Adipose tissue (tissue), 3 donors: ENCODE results near the gene FIP1L1. TPM values are rescaled to one million over a fixed set of nuclear protein-coding genes. Genes with fewer than 3 reads are reported as not detected.
A peak's percentile ranks its signal among the peaks of the same experiment; 100 is the strongest.
"Not testable (repeated sequence)": the region's sequence is repeated elsewhere in the genome, so short reads cannot be mapped to it uniquely, and the experiment has no call there.

Experiments used
- H3K27ac ChIP-seq: one replicate; pipeline ENCODE4 v1.5.1; 2013; ENCODE audit warnings: low read depth, low read length
- WGBS, 3 donors: extraction: QIAGEN DNeasy Blood & Tissue Kit; methylation state at CpG; one replicate each; pipeline ENCODE4 v1.1.7; 2013; 5-methylcytosine and 5-hydroxymethylcytosine counted together
- polyA plus RNA-seq, 3 donors: library from polyadenylated mRNA; stranded (reverse); fragments of 200-250 nt; gene quantifications; one replicate each; pipeline ENCODE4 v1.2.3, GENCODE V29; 2013
- donor health status: healthy with polysubstance abuse.
- donor health status: Bipolar disorder and iron deficiency.
- donor health status: healthy.

Gene FIP1L1
- polyA plus RNA-seq: 10 to 100 TPM; 13.6 to 38.4 (median 24.0) TPM

- peak within 1 kb of the TSS; percentile 55 for H3K27ac ChIP-seq
- 0% methylated on average over 75 to 85 of the region's 85 CpGs for WGBS, 3 donors
Observed at GRCh38 chr4:53377319-53378170, at the start of gene FIP1L1. TSS of gene FIP1L1 (plus strand) at chr4:53377641. CDS start at chr4:53377839, 198 bp downstream.

GRCh38 chr4:53334916-53335315, 42.5 kb upstream of the FIP1L1 start:
- H3K27ac ChIP-seq: not testable (repeated sequence)
- WGBS, 3 donors: 95 to 97% (median 95%) methylated on average over 6 of the region's 6 CpGs

GRCh38 chr4:53340145-53340544, 37.3 kb upstream of the FIP1L1 start:
- not testable (repeated sequence) for H3K27ac ChIP-seq
- 95 to 98% (median 95%) methylated on average over 12 of the region's 12 CpGs for WGBS, 3 donors

- not testable (repeated sequence) for H3K27ac ChIP-seq
- 95 to 98% (median 97%) methylated on average over 2 of the region's 2 CpGs for WGBS, 3 donors
Observed at GRCh38 chr4:53346392-53346791, 31.0 kb upstream of the FIP1L1 start.

- WGBS, 3 donors: 55 to 75% (median 60%) methylated on average over 5 of the region's 5 CpGs
Observed at GRCh38 chr4:53346920-53347852, 30.3 kb upstream of the FIP1L1 start.

GRCh38 chr4:53348046-53348445, 29.4 kb upstream of the FIP1L1 start:
- 29 to 71% (median 63%) methylated on average over 1 of the region's 1 CpG for WGBS, 3 donors
- H3K27ac ChIP-seq: no peak overlapping the region

More at GRCh38 chr4:53346920-53347852, 30.3 kb upstream of the FIP1L1 start:
- H3K27ac ChIP-seq: no peak overlapping the region

GRCh38 chr4:53349091-53349491, 28.4 kb upstream of the FIP1L1 start:
- no peak overlapping the region for H3K27ac ChIP-seq
- 74 to 82% (median 82%) methylated on average over 4 of the region's 4 CpGs for WGBS, 3 donors

- no peak overlapping the region for H3K27ac ChIP-seq
- 94 to 96% (median 96%) methylated on average over 30 to 32 of the region's 32 CpGs for WGBS, 3 donors
Observed at GRCh38 chr4:53354012-53354722, 23.3 kb upstream of the FIP1L1 start.

GRCh38 chr4:53355930-53356521, 21.4 kb upstream of the FIP1L1 start:
- H3K27ac ChIP-seq: no peak overlapping the region

GRCh38 chr4:53361451-53361850, 16.0 kb upstream of the FIP1L1 start:
- 71 to 83% (median 79%) methylated on average over 3 of the region's 3 CpGs for WGBS, 3 donors
- H3K27ac ChIP-seq: no peak overlapping the region

GRCh38 chr4:53362093-53362492, 15.3 kb upstream of the FIP1L1 start:
- no peak overlapping the region for H3K27ac ChIP-seq
- WGBS, 3 donors: 90 to 100% (median 94%) methylated on average over 1 of the region's 1 CpG

GRCh38 chr4:53364624-53365023, 12.8 kb upstream of the FIP1L1 start:
- 26 to 50% (median 45%) methylated on average over 3 of the region's 3 CpGs for WGBS, 3 donors

GRCh38 chr4:53365121-53365485, 12.3 kb upstream of the FIP1L1 start:
- WGBS, 3 donors: 0 to 1% (median 1%) methylated on average over 8 of the region's 8 CpGs
- no peak overlapping the region for H3K27ac ChIP-seq

More at GRCh38 chr4:53364624-53365023, 12.8 kb upstream of the FIP1L1 start:
- H3K27ac ChIP-seq: no peak overlapping the region

GRCh38 chr4:53365486-53366300, 11.7 kb upstream of the FIP1L1 start, which contains the start of gene SCFD2:
TSS of gene SCFD2 (minus strand) at chr4:53366061.
- no peak within 1 kb of the TSS for H3K27ac ChIP-seq
- 0 to 1% (median 0%) methylated on average over 51 of the region's 51 CpGs for WGBS, 3 donors

GRCh38 chr4:53366301-53366716, 11.1 kb upstream of the FIP1L1 start:
- WGBS, 3 donors: 11 to 14% (median 12%) methylated on average over 8 of the region's 8 CpGs
- H3K27ac ChIP-seq: no peak overlapping the region

GRCh38 chr4:53367721-53368120, 9.7 kb upstream of the FIP1L1 start:
- WGBS, 3 donors: 72 to 80% (median 78%) methylated on average over 2 of the region's 2 CpGs
- H3K27ac ChIP-seq: no peak overlapping the region

- H3K27ac ChIP-seq: no peak overlapping the region
- whole genome bisulfite sequencing, 3 donors: 79 to 94% (median 86%) methylated on average over 3 of the region's 3 CpGs
Observed at GRCh38 chr4:53371049-53371448, 6.4 kb upstream of the FIP1L1 start.
